Keratinocyte (primary cell): Measurements from ENCODE around the gene PGS1. TPM values are rescaled to one million over a fixed set of nuclear protein-coding genes. Genes with fewer than 3 reads are reported as not detected.

Experiments
- DNase-seq: peaks from one replicate; pipeline ENCODE4 v3.0.0-alpha.2; 2011; ENCODE audit warnings: low read depth, missing footprints, low spot score
- FAIRE-seq: peaks from 2 replicates; lab custom pipeline; 2011; peaks lifted over from hg19 to GRCh38; lab: Jason Lieb, UNC
- H2AFZ ChIP-seq: 2 replicates; pipeline ENCODE4 v1.6.0; 2012; ENCODE audit warnings: low read length, control low read depth, inconsistent platforms; ENCODE audit not compliant: control insufficient read depth
- H3K27ac ChIP-seq: 2 replicates; pipeline ENCODE4 v1.5.1; 2011; ENCODE audit warnings: low read length; ENCODE audit not compliant: control insufficient read depth, insufficient read depth
- H3K27me3 ChIP-seq: 3 replicates; pipeline ENCODE4 v1.6.0; 2011; ENCODE audit warnings: low read length; ENCODE audit not compliant: control insufficient read depth, insufficient read depth; ENCODE audit errors: extremely low read depth
- H3K36me3 ChIP-seq, 2 experiments: 2 replicates in 1 of 2; 3 replicates in 1 of 2; pipeline ENCODE4 v1.5.1; 2011; ENCODE audit warnings: low read length in 2 of 2, mild to moderate bottlenecking in 1 of 2; ENCODE audit not compliant: control insufficient read depth in 2 of 2, insufficient read depth in 2 of 2; ENCODE audit errors: extremely low read depth in 1 of 2
- H3K4me1 ChIP-seq: 3 replicates; pipeline ENCODE4 v1.5.1; 2011; ENCODE audit warnings: low read length; ENCODE audit not compliant: control insufficient read depth, insufficient read depth; ENCODE audit errors: extremely low read depth
- H3K4me2 ChIP-seq: 3 replicates; pipeline ENCODE4 v1.6.0; 2011; ENCODE audit warnings: low read depth, low read length; ENCODE audit not compliant: control insufficient read depth, insufficient read depth; ENCODE audit errors: extremely low read depth
- H3K4me3 ChIP-seq, 3 experiments: fragments of 200-600 bp in 1 of 3; sonication (generic) in 1 of 3; 2 replicates in 2 of 3; 3 replicates in 1 of 3; pipeline ENCODE4 v1.5.1; 2011 to 2016; ENCODE audit warnings: low read length in 3 of 3, mild to moderate bottlenecking in 3 of 3, control low read depth in 2 of 3, inconsistent platforms in 1 of 3, low read depth in 1 of 3, mixed read lengths in 1 of 3, mixed run types in 1 of 3, moderate library complexity in 1 of 3; ENCODE audit not compliant: control insufficient read depth in 2 of 3, insufficient read depth in 2 of 3; ENCODE audit errors: extremely low read depth in 1 of 3
- H3K79me2 ChIP-seq: 2 replicates; pipeline ENCODE4 v1.6.0; 2012; ENCODE audit warnings: low read length; ENCODE audit not compliant: control insufficient read depth, insufficient read depth
- H3K9ac ChIP-seq: 3 replicates; pipeline ENCODE4 v1.6.0; 2011; ENCODE audit warnings: low read length; ENCODE audit not compliant: control insufficient read depth, insufficient read depth; ENCODE audit errors: extremely low read depth
- H3K9me1 ChIP-seq: 3 replicates; pipeline ENCODE4 v1.6.0; 2011; ENCODE audit warnings: low read length; ENCODE audit not compliant: control insufficient read depth, insufficient read depth; ENCODE audit errors: extremely low read depth
- H3K9me3 ChIP-seq: 2 replicates; pipeline ENCODE4 v1.5.1; 2012; ENCODE audit warnings: low read depth, low read length; ENCODE audit not compliant: control insufficient read depth
- H4K20me1 ChIP-seq: 3 replicates; pipeline ENCODE4 v1.6.0; 2011; ENCODE audit warnings: low read length; ENCODE audit not compliant: control insufficient read depth, insufficient read depth; ENCODE audit errors: extremely low read depth
- EZH2 ChIP-seq: IDR thresholded peaks from one replicate; pipeline ENCODE4 v1.6.1; 2012; ENCODE audit warnings: inconsistent platforms, mild to moderate bottlenecking, low read length, moderate library complexity
- dilution Hi-C: fragments of 300-500 bp; cut with MboI; formaldehyde crosslinking; loops from one replicate; pipeline ENCODE4 v1.7.0; 2020; ENCODE audit warnings: low sequenced_read_pairs; ENCODE audit not compliant: extremely low pct_ligation_motif_present
- polyA plus RNA-seq, 5 experiments: library from polyadenylated mRNA; depleted of rRNA in 3 of 5; stranded (reverse) in 3 of 5; stranded (forward) in 1 of 5; unstranded in 1 of 5; fragments of >200 nt; gene quantifications; 1 replicate in 1 of 5; 2 replicates in 3 of 5; 3 replicates in 1 of 5; pipeline versions ENCODE4 v1.2.1 to v1.2.3, GENCODE V29; 2011 to 2012; ENCODE audit warnings: missing spikeins in 2 of 5, low read depth in 1 of 5, low replicate concordance in 1 of 5
- TF ChIP-seq, protein P1 (sequence below), 3 experiments: IDR thresholded peaks in 1 of 3; conservative IDR thresholded peaks in 1 of 3; optimal IDR thresholded peaks in 1 of 3; 2 replicates in 2 of 3; 3 replicates in 1 of 3; pipeline versions ENCODE3 to v1.5.1; 2011; ENCODE audit warnings: low read length in 3 of 3, mild to moderate bottlenecking in 3 of 3, moderate library complexity in 2 of 3, control low read depth in 1 of 3, inconsistent platforms in 1 of 3; ENCODE audit not compliant: insufficient read depth in 2 of 3; ENCODE audit errors: extremely low read depth in 1 of 3

PGS1 gene
- polyA plus RNA-seq, 1 donor (not counting 4 experiments of a cell fraction or from before 2014, with no cell fraction given) = 19.6 TPM

DNA sequence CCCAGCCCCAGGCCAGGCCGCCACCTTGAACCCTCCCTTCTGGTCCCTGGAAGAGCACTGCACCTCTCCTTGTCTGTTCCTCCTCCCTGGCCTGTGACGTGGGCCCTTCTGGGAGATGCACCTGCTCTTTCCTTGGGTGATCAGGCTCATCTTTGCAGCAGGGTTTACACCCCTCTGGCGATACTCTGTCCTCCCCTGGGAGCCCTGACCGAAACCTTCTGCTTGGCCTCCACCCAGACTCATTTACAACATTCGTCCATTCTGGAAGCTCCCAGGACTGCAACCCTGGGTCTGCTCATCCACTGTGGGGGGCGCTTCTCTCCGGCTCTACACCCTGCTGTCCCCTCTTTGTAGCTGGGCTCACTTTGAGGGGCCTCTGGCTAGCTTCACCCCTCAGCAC, 73.3 kb downstream of the PGS1 start:
- Histone ChIP-seq H3K27ac (no peak overlapping the region), H3K9me3 (no peaks in the 10 kb centered on the region), H3K4me3 (no peak overlapping the region), H3K4me1 (no peaks in the 10 kb centered on the region), H3K36me3 (no peaks in the 10 kb centered on the region), H3K27me3 (no peaks in the 10 kb centered on the region), H3K4me2 (no peak overlapping the region), H2AFZ (no peak overlapping the region), H3K9me1 (no peaks in the 10 kb centered on the region), H3K9ac (no peak overlapping the region), H3K79me2 (no peaks in the 10 kb centered on the region), H4K20me1 (no peaks in the 10 kb centered on the region)
- dilution Hi-C loops = no loop called here
- TF ChIP-seq, protein P1, sequence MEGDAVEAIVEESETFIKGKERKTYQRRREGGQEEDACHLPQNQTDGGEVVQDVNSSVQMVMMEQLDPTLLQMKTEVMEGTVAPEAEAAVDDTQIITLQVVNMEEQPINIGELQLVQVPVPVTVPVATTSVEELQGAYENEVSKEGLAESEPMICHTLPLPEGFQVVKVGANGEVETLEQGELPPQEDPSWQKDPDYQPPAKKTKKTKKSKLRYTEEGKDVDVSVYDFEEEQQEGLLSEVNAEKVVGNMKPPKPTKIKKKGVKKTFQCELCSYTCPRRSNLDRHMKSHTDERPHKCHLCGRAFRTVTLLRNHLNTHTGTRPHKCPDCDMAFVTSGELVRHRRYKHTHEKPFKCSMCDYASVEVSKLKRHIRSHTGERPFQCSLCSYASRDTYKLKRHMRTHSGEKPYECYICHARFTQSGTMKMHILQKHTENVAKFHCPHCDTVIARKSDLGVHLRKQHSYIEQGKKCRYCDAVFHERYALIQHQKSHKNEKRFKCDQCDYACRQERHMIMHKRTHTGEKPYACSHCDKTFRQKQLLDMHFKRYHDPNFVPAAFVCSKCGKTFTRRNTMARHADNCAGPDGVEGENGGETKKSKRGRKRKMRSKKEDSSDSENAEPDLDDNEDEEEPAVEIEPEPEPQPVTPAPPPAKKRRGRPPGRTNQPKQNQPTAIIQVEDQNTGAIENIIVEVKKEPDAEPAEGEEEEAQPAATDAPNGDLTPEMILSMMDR (optimal IDR thresholded peaks at IDR 0.05 in 1 of 3, IDR thresholded peaks at IDR 0.05 in 1 of 3, conservative IDR thresholded peaks at IDR 0.05 in 1 of 3; ENCODE audit: extremely low read depth in 1 of 3, insufficient read depth in 2 of 3, low read length in 3 of 3) = no peak
- TF ChIP-seq EZH2 = no peak
- FAIRE-seq (no peak), DNase-seq (no peak)

DNA sequence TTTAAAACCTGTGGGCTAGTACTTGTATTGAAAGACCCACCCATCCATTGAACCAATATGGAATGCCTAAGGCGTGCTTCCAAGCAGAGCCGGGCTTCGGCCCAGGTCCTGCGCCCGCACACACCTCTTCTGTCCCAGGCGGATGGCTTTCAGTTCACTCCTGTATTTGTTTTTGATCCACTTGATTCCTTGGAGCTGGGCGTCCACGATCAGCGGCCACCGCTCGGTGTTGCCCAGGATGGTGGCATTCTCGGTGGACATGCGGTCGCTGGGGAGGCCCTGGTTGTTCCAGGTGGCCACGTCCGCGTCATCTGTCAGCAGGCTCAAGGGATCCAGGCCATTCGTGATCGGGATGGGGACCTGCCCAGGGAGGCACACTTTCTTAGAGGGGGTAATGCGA, 75.9 kb downstream of the PGS1 start:
- no peaks in the 10 kb centered on the region for H3K4me1 ChIP-seq
- no peaks in the 10 kb centered on the region for H3K9me1 ChIP-seq
- H3K79me2 ChIP-seq = no peaks in the 10 kb centered on the region
- FAIRE-seq = no peak
- H3K4me3 ChIP-seq = no peak overlapping the region
- H3K9me3 ChIP-seq = no peaks in the 10 kb centered on the region
- TF ChIP-seq, protein P1 (optimal IDR thresholded peaks at IDR 0.05 in 1 of 3, IDR thresholded peaks at IDR 0.05 in 1 of 3, conservative IDR thresholded peaks at IDR 0.05 in 1 of 3; ENCODE audit: extremely low read depth in 1 of 3, insufficient read depth in 2 of 3, low read length in 3 of 3) = no peak
- TF ChIP-seq EZH2 = no peak
- no peak overlapping the region for H3K4me2 ChIP-seq
- no peak overlapping the region for H3K9ac ChIP-seq
- no peak for DNase-seq
- H2AFZ ChIP-seq = no peak overlapping the region
- H4K20me1 ChIP-seq = no peaks in the 10 kb centered on the region
- no peaks in the 10 kb centered on the region for H3K36me3 ChIP-seq
- dilution Hi-C loops = no loop called here
- H3K27me3 ChIP-seq = peaks cover 3% of the 10 kb centered on the region
- H3K27ac ChIP-seq = no peak overlapping the region
